ENCODE data around the gene FHL2.

Gene FHL2

DNA sequence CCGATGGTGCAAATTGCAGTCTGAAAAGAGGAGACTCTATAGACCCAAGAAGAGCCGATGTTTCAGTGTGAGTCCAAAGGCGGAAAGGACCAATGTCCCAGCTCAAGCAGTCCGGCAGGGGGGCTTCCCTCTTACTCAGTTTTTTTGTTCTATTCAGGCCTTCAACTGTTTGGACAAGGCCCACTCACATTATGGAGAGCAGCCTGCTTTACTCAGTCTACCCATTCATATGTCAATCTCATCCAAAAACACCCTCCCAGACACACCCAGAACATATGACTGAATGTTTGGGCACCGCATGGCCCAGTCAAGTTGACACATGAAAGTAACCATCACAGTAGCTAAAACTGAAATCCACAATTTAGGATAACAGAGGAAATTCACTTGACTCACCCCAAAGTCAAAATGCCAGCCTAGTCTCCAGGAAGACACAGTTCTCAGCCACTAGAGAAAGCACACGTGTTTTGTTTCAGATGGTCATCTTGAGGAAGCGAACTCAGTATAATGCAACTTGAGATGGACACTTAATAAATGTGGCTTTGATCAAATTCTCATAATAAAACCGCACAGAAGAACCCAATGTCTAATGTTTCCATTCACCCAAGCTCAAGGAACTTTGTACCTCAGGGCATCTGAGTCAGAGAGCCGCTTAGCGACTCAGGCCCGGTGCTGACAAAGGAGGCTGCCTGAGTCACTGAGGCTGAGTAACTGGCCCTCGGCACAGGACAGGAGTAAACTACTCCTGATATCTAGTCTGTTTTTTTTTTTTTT is 2.4 kb downstream of the FHL2 start:
- DNase-seq = no peak

DNA sequence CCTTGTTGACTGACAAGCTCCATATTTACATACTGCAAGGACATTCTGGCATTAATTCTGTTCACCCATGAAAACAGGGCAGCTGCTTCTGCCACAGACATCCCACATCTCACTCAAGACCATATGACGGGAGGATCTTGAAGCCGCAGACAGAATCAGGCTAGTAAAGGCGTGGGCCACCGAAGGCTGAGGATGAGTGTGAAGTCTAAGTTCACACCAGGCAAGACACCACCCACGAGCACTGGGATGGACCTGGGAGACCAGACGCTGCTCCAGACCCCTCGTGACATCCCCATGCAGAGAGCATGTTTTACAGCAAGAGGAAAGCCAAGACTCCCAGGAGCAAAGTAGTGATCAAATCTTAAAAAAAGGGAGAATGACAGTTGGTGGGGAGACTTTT is 3.2 kb downstream of the FHL2 start:
- no peak for DNase-seq

DNA sequence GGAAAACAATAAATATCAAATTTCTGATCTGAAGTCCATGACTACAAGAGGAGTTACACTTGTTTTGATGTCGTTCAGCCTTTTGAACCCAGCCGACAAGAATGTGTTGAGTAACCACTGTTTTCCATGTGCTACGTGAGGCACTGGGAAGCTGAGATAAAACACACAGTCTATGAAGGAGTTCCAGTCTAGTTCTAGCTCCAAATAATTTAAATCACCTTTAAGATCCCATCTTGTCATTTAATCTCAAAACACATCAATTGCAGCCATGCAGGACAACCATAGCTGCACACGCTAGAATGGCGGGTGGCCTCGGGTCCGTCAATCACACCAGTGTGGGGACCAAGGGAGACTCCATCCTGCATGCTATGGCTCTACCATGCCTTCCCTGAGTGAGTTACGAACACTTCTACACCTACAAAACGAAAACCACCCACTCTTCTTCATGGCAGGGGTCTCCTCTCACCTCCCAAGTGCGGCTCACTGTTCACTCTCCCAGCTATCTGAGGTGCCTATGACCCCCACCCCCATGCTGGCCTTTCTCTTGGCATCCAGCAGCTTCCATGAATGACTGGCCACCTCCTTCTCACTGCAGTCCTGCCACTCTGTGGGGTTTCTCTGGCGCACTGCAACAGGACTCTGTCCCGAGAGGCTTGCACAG is 3.8 kb downstream of the FHL2 start:
- DNase-seq = no peak

GRCh38 chr2:105393373-105394055 is 5.3 kb downstream of the FHL2 start:
- no peak for DNase-seq

DNA sequence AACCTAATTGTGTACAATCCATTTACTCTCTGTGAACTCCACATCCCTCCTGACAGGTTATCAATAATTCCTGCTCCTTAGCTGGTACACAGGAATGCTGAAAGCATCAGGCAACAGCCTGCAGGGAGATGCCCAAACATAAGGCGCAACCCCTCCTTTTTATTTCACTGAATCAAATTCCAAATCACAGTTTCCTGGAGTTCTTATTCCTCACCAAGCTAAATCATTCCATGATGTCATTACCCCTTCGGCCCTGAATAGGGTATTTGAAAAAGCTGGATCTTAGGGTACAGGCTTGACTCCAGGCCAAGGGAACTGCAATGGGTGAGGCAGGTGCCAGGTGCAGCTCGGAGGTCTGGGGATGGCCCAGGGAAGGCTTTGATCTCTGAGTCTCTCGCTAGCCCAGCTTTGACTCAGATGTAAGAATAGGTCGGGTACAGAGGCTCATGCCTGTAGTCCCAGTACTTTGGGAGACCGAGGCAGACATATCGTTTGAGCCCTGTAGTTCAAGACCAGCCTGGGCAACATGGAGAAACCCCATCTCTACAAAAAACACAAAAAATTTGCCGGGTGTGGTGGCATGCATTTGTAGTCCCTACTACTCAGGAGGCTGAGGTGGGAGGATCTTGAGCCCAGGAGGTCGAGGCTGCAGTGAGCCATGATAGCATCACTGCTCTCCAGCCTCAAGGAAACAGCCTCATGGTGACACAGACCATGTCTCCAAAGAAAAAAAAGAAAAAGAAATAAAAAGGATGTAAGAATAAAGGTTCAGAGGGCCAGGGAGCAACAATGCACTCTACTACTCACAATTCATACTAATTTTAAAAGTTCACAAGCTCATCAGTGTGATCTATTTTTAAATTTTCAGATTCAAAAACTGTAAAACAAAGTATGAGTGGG is 6.8 kb downstream of the FHL2 start:
- DNase-seq = no peak

DNA sequence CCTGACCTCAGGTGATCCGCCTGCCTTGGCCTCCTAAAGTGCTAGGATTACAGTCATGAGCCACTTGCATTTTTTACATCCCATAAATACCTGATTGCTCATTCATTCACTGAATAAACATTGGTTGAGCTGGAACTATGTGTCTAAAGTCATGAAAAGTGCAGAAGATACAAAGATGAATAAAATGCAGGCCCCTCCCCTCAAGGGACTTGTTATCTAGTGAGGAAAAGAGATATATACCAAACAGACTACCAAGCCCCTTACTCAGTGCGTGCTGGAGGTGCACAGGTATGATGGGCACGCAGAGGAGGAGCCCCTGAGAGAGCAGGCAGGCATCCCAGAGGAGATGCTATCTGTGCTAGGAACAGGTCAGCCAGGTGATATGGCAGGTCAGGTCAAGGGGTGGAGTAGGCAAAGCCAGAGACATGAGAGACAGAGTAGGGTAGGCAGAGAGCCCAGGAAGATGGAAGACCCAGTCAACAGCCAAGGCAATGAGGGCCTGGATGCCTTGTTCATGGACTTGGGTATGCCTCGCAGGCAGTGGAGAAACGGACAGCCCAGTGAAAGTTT is 7.7 kb downstream of the FHL2 start:
- DNase-seq = no peak

DNA sequence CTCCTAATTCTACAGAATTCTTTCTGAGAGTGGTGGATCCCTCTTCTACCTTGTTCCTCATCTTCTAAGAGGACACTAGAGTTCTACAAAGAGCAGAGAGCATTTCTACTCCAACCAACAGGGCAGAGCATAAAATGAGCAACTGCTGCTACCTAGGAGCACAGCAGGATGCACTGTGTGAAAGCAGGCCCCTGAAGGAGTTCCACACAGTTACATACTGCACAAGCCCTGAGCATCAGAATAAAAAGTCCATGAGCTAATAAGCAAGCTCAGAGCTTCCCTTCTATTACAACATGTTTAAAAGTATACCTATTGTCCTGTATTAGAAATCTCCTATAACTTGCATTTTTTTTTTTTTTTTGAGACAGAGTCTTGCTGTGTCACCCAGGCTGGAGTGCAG is 8.4 kb downstream of the FHL2 start:
- DNase-seq = no peak

GRCh38 chr2:105388971-105389381 is 9.9 kb downstream of the FHL2 start:
- DNase-seq = no peak

DNA sequence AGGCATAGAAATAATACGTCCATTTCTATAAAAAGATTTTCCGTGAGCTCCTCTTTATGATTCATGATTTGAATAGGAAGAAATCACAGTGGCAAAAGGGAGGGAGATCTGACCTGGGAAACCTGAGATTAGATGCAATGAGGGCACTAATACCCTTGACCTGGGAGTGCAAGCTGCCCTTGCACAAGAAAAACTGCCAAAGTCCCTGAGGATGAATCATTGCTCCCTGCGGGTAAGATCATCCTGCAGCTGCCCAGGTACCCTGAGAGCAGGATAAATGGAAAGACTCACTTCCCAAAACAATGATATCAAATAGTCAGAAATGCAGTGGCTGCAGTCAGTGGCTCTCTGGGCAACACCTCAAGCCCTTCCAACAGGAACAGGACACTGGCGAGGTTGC is 11.6 kb downstream of the FHL2 start:
- no peak for DNase-seq

GRCh38 chr2:105385731-105386540 is 12.9 kb downstream of the FHL2 start:
- DNase-seq = no peak

GRCh38 chr2:105384861-105385260 is 14.0 kb downstream of the FHL2 start:
- DNase-seq = no peak

DNA sequence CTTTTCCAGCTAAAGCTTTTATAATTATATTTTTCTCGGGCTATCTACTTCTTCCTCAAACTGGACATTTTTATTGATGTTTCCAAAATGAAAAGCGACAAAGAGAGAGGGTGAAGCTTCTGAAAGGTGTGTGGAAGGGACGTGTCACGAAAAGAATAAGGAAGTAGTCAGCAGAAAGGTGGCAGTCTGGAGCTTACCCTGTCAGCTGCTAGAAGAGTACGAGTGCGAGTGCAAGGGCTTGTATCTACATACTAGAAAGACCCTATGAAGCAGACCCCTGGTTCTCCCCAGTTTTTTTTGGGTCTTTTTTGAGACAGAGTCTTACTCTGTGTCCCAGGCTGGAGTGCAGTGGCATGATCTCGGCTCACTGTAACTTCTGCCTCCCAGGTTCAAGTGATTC is 14.6 kb downstream of the FHL2 start:
- no peak for DNase-seq

GRCh38 chr2:105383432-105384166 is 15.3 kb downstream of the FHL2 start:
- DNase-seq = no peak

GRCh38 chr2:105382177-105382576 is 16.7 kb downstream of the FHL2 start:
- no peak for DNase-seq

DNA sequence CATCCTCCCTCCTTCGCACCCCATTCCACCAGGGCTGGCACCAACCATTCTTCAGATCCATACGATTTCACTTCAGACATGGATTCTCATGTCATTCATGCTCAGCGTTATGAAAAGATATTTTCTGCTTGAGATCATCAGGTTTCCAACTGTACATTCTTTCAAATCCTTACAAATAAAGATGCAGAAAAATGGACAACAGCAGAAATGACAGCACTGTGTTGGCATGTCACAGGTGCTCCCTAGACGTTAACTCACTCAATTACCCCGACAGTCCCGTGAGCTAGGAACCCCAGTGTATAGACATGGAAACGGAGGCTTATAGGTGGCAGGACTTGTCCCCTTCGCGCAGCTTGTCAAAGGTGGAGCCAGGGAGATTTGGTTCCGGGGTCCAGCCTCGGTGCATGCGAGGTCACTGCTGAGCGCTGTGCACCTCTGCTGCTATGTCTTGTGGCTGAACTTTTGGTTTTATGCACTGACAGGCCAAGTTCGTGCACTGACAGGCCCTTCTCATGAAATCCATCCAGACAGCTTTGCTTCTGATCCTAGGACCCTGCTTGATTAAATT is 17.7 kb downstream of the FHL2 start:
- DNase-seq = no peak

GRCh38 chr2:105380432-105381100 is 18.3 kb downstream of the FHL2 start:
- DNase-seq = no peak

GRCh38 chr2:105379741-105380186 is 19.1 kb downstream of the FHL2 start:
- no peak for DNase-seq

- DNase-seq = no peak
Measured at GRCh38 chr2:105378921-105379383, 19.9 kb downstream of the FHL2 start.

GRCh38 chr2:105378276-105378840 is 20.5 kb downstream of the FHL2 start:
- no peak for DNase-seq

DNA sequence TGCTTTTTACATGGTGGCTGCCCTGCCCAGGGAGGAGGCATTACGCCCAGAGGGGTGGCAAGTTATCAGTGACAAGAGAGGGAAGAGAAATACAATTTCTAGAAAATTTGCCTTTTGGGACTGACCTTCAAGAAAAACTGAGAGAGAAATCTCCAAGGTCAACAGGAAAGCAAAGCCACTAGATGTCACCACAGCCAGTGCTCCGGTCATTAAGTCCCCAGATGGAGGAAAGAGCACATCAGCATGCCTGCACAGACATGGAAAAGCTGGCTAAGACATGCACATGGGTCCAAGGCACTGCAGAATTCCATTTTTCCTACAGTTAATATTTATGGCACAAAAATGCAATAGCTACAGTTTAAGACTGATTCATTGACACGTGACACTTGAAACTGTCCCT is 21.0 kb downstream of the FHL2 start:
- DNase-seq = no peak
